ENCODE measurements around the gene TEX2. TPM values are rescaled to one million over a fixed set of nuclear protein-coding genes. Genes with fewer than 3 reads are reported as not detected.

TEX2 gene
- polyA plus RNA-seq, 1 of the 3 experiments (the other 2 are of a cell fraction): 24.0 TPM

DNA sequence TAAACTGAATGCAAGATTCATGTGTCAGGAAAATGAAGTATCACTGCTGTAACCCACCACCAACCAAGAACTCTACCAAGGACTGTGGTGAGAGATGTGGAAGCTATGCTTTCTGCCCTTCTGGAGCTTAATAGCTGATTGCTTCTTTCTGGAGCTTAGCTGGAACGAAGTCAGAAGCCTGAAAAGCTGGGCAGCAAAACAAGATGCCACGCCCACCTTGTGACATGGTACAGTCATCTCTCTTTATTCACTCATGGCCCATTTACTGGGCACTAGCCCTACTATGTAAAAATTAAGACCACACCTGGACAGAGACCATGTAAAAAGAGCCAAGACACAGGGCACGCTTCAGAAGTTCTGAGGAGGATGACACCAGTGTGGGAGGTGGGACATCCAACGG, 48.1 kb downstream of the TEX2 start:
- no peaks in the 10 kb centered on the region for H3K9me3 ChIP-seq
- no peak overlapping the region for H3K9ac ChIP-seq
- peaks cover 73% of the 10 kb centered on the region for H3K79me2 ChIP-seq (ENCODE audit: insufficient read depth)
- WGBS (ENCODE audit: low lambda C conversion rate): 97% methylated on average over 4 of the region's 4 CpGs
- H3K9me2 ChIP-seq: no peaks in the 10 kb centered on the region
- peaks cover 40% of the 10 kb centered on the region for H3F3A ChIP-seq (replicated peaks; ENCODE audit: insufficient read depth)
- no peak overlapping the region for H2AFZ ChIP-seq (ENCODE audit: low read depth)
- H3K4me2 ChIP-seq: 0 out of 2 replicates have a peak overlapping the region, but pooled peaks have one; percentile 3
- H3K4me3 ChIP-seq (ENCODE audit: low read depth in 2 of 2, low read length in 1 of 2): no peak overlapping the region
- no peaks in the 10 kb centered on the region for H4K20me1 ChIP-seq (ENCODE audit: insufficient read depth)
- H3K27me3 ChIP-seq (ENCODE audit: insufficient read depth): no peaks in the 10 kb centered on the region
- DNase-seq: no peak
- peaks cover 48 to 55% of the 10 kb centered on the region in 2 experiments for H3K4me1 ChIP-seq (ENCODE audit: control insufficient read depth in 1 of 2, insufficient read depth in 2 of 2, low read depth in 1 of 2, low read length in 1 of 2)
- H3K27ac ChIP-seq (ENCODE audit: low read depth in 2 of 2, low read length in 1 of 2): peak overlapping the region; percentile 87 to 91
- no peak for TF ChIP-seq EZH2phosphoT487 (IDR thresholded peaks at IDR 0.05; ENCODE audit: borderline replicate concordance, low read depth)
- no peak for TF ChIP-seq RCOR1 (IDR thresholded peaks at IDR 0.05; ENCODE audit: low read length)
- no peak for TF ChIP-seq SIN3A (IDR thresholded peaks at IDR 0.05; ENCODE audit: borderline replicate concordance, low read depth, low read length)
- TF ChIP-seq MXI1 (IDR thresholded peaks at IDR 0.05; ENCODE audit: low read depth, low read length): no peak
- no peak for TF ChIP-seq RXRA (IDR thresholded peaks at IDR 0.05; ENCODE audit: borderline replicate concordance, low read depth)
- no peak for TF ChIP-seq TEAD4 (IDR thresholded peaks at IDR 0.05; ENCODE audit: borderline replicate concordance, insufficient read depth)
- TF ChIP-seq, protein P1, sequence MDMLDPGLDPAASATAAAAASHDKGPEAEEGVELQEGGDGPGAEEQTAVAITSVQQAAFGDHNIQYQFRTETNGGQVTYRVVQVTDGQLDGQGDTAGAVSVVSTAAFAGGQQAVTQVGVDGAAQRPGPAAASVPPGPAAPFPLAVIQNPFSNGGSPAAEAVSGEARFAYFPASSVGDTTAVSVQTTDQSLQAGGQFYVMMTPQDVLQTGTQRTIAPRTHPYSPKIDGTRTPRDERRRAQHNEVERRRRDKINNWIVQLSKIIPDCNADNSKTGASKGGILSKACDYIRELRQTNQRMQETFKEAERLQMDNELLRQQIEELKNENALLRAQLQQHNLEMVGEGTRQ (IDR thresholded peaks at IDR 0.05; ENCODE audit: borderline replicate concordance, low read depth, low read length): no peak
- TF ChIP-seq, protein P2, sequence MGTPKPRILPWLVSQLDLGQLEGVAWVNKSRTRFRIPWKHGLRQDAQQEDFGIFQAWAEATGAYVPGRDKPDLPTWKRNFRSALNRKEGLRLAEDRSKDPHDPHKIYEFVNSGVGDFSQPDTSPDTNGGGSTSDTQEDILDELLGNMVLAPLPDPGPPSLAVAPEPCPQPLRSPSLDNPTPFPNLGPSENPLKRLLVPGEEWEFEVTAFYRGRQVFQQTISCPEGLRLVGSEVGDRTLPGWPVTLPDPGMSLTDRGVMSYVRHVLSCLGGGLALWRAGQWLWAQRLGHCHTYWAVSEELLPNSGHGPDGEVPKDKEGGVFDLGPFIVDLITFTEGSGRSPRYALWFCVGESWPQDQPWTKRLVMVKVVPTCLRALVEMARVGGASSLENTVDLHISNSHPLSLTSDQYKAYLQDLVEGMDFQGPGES (IDR thresholded peaks at IDR 0.05; ENCODE audit: low read depth, low read length): no peak
- TF ChIP-seq NFIC (IDR thresholded peaks at IDR 0.05; ENCODE audit: borderline replicate concordance): no peak
- TF ChIP-seq, protein P3, sequence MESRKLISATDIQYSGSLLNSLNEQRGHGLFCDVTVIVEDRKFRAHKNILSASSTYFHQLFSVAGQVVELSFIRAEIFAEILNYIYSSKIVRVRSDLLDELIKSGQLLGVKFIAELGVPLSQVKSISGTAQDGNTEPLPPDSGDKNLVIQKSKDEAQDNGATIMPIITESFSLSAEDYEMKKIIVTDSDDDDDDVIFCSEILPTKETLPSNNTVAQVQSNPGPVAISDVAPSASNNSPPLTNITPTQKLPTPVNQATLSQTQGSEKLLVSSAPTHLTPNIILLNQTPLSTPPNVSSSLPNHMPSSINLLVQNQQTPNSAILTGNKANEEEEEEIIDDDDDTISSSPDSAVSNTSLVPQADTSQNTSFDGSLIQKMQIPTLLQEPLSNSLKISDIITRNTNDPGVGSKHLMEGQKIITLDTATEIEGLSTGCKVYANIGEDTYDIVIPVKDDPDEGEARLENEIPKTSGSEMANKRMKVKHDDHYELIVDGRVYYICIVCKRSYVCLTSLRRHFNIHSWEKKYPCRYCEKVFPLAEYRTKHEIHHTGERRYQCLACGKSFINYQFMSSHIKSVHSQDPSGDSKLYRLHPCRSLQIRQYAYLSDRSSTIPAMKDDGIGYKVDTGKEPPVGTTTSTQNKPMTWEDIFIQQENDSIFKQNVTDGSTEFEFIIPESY (IDR thresholded peaks at IDR 0.05; ENCODE audit: borderline replicate concordance, low read depth): no peak
- TF ChIP-seq EP300 (IDR thresholded peaks at IDR 0.05; ENCODE audit: borderline replicate concordance in 1 of 2, low read depth in 1 of 2, low read length in 1 of 2): no peak
- H3K36me3 ChIP-seq (replicated peaks in 1 of 2; ENCODE audit: control insufficient read depth in 1 of 2, insufficient read depth in 2 of 2, low read length in 1 of 2): peaks cover 9 to 21% of the 10 kb centered on the region in 2 experiments
- ChIA-PET CTCF (interaction anchor here (1.2 to 2.5 kb wide), 3 partner anchors 8 to 82 kb away, joined by 3 to 8 read pairs (median 5); no protein-coding TSS in a partner anchor), POLR2A (no interaction called here)
